Measurements from ENCODE around the gene XIST. TPM values are rescaled to one million over a fixed set of nuclear protein-coding genes. Genes with fewer than 3 reads are reported as not detected.
"Not testable (repeated sequence)": the region's sequence is repeated elsewhere in the genome, so short reads cannot be mapped to it uniquely, and the experiment has no call there.

The XIST gene
- not detected in 2 replicates for total RNA-seq (2014; rRNA removed; shearing (Covaris generic))

DNA sequence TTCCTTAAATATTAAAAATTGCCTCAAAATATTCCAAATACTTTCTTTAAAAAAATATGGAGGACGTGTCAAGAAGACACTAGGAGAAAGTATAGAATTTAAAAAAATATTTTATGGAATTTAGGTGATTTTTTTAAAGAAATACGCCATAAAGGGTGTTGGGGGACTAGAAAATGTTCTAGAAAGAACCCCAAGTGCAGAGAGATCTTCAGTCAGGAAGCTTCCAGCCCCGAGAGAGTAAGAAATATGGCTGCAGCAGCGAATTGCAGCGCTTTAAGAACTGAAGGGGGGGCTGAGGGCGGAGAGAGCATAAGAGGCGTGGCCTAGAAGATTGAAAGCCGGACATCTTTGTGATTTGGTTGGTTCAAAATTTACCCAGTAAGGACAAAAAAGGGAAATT lies at the start of gene XIST:
XIST (minus strand) TSS at position 248 of the 400 bp plus-strand sequence.
- DNase-seq (ENCODE audit: low read depth): no peak

DNA sequence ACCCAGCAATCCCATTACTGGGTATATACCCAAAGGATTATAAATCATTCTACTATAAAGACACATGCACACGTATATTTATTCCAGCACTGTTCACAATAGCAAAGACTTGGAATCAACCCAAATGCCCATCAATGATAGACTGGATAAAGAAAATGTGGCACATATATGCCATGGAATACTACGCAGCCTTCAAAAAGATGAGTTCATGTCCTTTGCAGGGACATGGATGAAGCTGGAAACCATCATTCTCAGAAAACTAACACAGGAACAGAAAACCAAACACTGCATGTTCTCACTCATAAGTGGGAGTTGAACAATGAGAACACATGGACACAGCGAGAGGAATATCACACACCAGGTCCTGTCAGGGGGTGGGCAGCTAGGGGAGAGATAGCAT lies 45.8 kb upstream of the XIST start:
- not testable (repeated sequence) for DNase-seq (ENCODE audit: low read depth)

DNA sequence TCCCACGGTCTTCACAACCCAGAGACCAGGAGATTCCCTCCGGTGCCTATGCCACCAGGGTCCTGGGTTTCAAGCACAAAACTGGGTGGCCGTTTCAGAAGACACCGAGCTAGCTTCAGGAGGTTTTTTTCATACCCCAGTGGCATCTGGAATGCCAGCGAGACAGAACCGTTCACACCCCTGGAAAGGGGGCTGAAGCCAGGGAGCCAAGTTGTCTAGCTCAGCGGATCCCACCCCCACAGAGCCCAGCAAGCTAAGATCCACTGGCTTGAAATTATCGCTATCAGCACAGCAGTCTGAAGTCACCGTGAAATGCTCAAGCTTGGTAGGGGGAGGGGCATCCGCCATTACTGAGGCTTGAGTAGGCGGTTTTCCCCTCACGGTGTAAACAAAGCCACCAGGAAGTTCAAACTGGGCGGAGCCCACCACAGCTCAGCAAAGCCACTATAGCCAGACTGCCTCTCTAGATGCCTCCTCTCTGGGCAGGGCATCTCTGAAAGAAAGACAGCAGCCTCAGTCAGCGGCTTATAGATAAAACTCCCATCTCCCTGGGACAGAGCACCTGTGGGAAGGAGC lies 40.1 kb upstream of the XIST start:
- DNase-seq (ENCODE audit: low read depth): not testable (repeated sequence)

DNA sequence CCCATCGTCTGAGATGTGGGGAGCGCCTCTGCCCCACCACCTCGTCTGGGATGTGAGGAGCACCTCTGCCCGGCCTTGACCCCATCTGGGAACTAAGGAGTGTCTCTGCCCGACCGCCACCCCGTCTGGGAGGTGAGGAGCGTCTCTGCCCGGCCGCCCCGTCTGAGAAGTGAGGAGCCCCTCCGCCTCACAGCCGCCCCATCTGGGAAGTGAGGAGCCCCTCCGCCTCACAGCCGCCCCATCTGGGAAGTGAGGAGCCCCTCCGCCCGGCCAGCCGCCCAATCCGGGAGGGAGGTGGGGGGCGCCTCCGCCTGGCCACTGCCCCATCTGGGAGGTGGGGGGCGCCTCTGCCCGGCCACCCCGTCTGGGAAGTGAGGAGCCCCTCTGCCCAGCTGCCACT lies 29.7 kb upstream of the XIST start:
- not testable (repeated sequence) for DNase-seq (ENCODE audit: low read depth)

DNA sequence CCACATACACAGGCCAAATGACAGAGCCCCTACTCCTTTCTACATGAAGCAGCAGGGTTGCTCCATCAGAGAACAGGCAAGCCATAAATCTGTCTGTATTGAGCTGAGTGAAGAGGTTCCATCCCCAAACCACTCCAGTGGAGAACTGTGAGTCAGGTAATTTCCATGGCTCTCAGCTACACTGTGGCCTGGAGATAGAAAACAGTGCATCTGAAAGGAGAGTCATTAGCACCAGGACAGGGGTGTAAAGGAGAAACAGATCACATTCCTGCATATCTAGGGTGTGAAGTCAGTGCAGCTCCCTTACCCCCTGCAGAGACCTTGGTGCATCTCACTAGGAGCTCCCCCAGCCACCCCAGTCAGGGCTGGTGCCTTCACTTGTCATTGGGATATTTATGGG lies 25.2 kb upstream of the XIST start:
- peak; percentile 52 for DNase-seq (ENCODE audit: low read depth)

DNA sequence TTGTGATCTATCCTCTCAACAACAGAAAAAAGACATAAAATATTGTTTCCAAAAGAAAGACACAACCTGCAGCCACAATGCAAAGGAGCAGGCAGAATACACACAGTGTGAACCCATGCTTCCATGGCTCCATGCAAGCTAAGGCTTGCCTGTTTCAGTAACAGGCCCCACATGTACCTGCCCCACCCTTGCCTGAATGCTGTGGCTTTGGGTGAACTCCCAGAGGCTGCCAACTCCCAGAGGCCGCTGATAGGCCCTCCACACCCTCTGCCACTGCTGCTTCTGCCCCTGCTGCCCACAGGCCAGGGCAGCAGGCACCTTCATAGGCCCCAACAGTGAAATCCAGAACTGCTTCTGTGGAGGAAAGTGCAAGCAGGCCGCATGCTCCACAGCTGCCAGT lies 24.4 kb upstream of the XIST start:
- no peak for DNase-seq (ENCODE audit: low read depth)

DNA sequence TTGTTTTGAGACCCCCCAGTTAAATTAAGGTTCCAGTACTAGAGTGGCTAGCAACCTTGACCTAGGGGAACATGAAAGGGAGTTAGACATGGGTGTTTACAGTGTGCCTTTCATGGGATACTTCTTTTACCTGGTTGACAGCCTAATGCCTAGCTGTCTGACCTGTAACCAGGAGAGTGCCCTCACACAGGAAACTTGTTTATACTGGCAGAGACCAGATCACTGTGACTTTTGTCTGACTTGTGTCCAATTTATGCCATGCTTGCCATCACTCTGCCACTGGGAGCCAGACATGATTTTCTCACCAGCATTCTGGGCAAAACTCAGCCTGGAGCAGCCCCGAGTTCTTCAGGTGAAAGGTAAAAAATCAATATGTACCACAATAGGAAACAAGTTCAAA lies 16.4 kb upstream of the XIST start:
- DNase-seq (ENCODE audit: low read depth): no peak

DNA sequence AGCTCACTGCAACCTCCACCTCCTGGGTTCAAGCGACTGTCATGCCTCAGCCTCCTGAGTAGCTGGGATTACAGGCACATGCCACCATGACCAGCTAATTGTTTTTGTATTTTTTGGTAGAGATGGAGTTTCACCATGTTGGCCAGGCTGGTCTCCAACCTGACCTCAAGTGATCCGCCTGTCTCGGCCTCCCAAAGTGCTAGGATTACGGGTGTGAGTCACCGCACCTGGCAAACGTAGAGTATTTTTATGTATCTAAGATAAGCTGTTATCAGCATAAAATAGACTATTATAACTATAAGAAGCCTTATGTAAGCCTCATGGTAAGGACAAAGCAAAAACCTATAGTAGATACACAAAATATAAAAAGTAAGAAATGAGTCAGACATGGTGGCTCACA lies 14.6 kb upstream of the XIST start:
- no peak for DNase-seq (ENCODE audit: low read depth)

DNA sequence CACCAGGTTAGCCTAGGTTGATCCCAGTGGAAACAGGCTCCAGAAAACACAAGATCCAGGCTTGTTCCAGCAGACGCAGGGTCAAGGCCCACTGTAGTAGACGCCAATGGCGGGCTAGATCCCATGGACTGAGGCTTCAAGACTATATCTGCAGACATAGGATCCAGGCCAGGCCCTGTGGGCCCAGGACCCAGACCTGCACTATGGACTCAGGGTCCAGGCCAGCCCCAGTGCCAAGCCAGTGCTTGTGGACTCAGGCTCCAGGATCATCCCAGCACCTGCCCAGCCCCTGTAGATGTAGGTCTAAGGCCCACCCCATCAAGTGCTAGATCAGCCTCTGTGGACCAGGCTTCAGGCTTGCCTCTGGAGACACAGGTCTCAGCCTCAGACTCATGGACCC lies 11.3 kb upstream of the XIST start:
- no peak for DNase-seq (ENCODE audit: low read depth)

DNA sequence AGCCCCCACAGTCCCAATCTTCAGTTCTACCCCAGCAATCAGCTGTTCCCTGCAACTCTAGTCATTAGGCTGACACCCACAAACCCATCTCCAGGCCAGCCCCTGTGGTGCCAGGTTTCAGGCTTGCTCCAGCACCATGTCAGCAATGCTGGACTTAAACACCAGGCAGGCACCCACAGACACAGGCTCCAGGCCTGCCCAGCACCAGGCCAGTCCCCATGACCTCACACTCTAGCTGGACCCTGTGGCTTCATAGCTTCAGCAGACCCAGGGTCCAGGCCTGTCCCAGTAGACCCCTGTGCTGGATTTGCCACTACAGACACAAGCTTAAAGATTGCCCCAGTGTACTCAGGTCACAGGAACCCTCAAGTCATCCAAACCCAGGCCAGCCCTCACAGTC lies 10.8 kb upstream of the XIST start:
- DNase-seq (ENCODE audit: low read depth): no peak

DNA sequence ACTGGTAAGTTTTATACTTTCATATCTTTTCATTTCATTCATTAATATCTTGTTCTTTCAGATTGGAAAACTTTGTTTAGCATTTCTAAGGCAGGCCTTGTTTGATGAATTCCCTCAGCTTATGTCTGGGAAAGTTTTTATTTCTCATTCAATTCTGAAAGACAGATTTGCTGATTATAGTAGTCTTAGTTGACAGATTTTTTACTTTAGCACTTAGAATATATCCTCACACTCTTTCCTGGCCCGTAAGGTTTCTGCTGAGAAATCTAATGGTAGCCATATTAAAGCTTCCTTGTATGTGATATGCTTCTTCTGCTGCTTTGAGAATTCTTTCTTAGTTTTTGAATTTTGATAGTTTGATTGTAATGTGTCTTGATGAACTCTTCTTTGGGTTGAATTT lies 7.1 kb upstream of the XIST start:
- no peak for DNase-seq (ENCODE audit: low read depth)

DNA sequence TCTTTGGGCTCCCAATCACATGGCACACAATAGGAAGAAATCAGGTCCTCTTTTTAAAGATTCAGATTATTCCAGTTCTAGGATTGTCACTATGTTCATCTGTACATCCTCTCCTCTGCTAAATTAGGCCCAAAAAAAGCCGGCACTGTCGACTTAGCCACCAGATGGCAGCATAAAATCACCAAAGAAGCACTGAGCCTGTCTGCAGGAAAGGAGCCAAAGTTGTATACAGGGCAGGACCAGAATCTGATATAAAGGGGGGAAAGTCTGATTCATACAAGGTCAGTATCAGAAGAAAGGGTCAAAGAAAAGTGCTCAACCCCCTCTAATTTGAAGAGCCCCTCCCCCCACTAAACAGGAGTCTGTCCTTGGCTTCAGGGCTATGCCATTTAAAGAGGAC lies 3.0 kb upstream of the XIST start:
- DNase-seq (ENCODE audit: low read depth): peak; percentile 73

DNA sequence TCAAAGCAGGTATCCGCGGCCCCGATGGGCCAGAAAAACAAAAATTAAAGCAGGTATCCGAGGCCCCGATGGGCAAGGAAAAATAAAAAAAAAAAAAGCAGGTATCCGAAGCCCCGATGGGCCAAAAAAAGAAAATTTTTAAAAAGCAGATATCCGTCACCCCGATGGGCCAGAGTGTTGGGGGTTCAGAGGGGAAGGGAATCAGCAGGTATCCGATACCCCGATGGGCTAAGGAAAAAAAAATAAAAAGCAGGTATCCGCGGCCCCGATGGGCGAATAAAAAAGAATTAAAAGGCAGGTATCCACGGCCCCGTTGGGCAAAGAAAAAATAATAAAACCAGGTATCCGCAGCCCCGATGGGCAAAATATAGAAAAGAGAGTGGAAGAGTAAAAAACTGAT lies 492 bp downstream of the XIST start:
- no peak for DNase-seq (ENCODE audit: low read depth)

DNA sequence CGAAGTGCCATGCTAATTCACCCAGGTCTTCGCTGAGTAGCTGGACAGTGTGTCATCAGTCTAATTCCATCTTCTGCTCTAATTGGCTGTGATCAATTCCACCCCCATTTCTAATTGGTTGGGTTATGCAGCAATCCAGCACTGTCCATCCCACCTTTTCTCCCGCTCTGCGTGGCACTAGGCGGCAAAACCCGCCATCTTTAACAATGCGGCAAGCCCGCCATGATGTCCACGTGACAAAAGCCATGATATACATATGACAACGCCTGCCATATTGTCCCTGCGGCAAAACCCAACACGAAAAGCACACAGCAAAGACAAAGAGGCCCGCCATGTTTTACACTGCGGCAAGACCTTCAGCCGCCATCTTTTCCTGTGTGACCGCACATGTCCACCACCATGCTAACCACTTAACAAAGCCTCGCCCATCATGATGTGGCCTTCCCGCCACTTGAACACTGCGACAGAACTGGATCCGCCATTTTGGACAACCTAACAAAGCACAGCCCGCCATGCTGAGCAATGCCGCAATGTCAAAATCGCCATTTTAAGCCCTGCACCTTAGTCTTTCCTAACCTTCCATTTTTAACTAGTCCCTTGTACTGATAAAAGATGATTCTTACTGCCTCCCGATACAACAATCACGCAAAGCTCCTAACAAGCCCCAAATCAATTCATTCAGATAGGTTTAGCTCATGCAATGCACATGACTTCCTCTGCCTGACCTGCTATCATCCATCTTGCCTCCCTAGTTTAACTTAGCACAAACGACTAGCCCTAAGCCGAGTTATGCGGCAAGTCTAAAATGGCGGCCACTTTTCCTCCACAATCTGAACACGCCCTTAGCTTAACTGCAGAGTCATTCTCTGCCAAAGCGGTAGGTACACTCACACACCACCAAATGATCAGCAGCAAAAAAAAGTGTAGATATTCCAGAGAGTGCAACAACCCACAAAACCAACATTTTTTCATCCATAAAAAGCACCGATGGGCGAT lies 1.2 kb downstream of the XIST start:
- DNase-seq (ENCODE audit: low read depth): no peak

DNA sequence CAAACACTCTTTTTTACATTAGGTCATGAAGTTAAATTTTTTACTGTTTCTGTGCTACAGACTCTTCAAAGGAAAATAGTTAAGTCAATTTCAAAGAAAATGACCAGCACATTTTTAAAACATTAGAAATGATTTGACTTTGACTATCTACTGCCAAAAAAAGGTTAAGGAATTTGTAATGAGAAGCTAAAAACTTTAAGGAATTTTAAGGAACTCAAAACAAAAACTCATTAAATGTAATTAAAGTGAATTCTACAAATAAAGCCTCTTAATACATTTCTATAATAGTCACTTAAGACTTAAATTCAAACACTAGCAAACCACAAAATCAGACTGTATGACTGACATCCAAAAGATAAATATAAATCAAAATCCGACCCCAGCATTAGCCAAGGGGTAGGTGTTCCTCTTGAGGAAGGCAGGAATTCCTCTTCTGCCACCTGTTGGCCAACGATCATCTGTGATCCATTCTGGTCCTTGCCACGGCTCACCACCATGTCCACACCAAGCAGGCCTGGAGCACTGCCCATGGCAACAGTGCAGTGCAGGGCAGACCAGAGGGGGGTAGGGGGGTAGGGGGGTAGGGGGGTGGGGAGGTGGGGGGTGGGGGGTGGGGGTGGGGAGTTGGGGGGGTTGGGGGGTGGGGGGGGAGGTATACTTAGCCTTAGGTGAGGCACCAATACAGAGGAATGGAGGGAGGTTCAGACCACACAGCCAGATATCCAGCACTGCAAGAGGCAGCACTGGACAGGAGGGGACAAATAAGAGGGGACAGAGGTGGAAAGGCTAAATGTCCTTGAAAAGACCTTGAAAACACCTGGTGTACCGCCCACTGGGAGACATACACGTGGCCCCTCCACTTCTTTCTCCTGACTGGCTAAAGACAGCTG lies 2.1 kb downstream of the XIST start:
- peak; percentile 51 for DNase-seq (ENCODE audit: low read depth)

DNA sequence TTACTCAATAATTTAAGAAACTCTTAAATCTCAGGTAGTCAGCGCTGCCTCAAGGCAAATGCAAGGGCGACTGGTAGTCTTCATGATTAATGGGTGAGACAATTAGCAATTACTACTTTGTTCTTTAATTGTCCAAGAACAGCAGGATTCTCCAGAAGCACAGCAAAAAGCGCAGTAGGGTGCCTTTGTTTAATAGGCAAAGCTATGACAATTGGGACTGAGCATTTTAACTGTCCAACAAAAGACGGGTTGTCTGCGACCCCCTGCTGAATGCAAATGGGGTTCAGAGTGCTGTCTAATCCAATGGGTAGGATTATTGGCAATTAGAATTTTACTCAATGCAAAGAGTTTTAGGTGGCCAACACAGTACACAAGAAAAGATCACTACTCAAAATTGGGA lies 3.4 kb downstream of the XIST start:
- no peak for DNase-seq (ENCODE audit: low read depth)

DNA sequence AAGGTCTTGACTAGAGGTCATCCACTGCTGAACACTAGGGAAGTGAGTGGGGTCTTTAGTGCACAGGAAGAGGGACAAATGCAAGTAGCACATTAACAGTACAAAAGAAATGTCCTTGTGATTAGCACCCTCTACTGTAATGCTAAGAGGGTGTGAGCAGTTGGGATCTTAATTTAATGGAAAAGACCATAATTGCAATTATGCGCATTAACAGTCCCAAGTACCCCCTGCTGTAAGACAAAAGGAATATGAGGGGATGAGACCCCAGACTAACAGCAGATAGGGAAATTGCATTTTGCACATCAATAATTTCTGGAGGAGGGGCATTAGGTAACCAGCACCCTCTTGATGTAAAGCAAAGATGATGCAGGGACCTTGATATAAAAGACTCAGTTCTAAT lies 4.5 kb downstream of the XIST start:
- DNase-seq (ENCODE audit: low read depth): no peak

DNA sequence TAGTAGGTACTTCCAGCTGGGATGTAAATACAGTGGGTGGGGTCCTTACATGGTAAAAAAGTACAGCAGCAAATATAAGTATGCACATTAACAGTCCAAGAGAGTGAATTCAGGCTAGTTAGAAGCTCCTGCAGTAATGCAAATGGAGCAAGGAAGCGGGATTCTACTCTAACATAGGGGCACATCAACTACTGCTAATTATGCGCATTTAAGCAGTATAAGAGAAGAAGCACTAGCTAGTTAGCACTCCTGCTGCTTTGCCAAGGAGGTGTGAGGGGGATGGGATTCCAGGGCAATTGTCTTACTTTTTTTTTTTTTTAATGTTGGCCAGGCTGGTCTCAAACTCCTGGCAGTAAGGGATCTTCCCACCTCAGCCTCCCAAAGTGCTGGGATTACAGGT lies 5.4 kb downstream of the XIST start:
- no peak for DNase-seq (ENCODE audit: low read depth)

DNA sequence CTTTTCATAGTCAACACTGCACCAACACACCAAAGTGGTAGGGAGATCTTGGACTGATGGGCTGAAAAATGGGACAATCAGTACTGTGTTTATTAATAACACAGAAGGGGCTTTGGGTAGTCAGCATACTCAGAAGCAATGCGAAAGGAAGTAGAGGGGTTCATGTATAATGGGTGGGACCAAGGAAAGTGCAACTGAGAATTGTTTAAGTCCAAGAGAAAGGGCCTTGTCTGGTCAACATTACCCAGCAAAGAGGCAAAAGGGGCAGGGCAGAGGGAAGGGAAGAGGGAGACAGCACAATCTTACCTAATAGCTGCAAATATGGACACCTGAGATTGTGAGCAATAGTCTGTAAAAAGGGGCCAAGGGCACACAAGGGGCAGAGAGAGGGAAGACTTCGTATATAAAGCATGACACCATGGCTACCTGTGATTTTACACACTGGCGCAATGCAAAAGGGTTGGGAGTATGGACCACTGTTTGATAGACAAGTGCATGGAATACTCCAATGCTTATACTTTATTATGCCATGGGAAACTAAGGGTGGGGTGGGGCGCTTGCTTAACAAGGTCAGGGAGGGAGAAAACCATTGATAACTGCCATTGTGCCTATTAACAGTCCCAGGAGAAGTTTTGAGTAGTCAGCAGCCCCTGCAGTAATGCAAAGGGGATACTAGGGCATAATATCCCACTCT lies 9.8 kb downstream of the XIST start:
- DNase-seq (ENCODE audit: low read depth): no peak

DNA sequence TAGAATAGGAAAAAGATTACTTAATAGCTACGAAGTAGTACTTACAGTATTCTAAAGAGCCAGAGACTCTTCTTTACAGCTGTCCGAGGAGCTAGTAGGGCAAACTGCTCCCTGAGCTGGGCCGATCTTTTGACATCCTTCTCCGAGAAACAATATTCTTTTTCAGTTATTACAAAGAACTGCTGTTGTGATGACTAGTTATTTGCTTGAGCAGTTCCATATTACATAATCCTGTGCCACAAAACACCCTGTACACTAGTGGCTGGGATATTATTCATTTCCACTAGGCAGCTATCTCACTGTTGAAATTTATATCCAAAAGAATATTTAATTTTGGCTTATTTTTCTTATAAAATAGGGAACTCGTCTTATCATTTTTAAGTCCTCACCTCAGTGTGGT lies 11.2 kb downstream of the XIST start:
- DNase-seq (ENCODE audit: low read depth): no peak

DNA sequence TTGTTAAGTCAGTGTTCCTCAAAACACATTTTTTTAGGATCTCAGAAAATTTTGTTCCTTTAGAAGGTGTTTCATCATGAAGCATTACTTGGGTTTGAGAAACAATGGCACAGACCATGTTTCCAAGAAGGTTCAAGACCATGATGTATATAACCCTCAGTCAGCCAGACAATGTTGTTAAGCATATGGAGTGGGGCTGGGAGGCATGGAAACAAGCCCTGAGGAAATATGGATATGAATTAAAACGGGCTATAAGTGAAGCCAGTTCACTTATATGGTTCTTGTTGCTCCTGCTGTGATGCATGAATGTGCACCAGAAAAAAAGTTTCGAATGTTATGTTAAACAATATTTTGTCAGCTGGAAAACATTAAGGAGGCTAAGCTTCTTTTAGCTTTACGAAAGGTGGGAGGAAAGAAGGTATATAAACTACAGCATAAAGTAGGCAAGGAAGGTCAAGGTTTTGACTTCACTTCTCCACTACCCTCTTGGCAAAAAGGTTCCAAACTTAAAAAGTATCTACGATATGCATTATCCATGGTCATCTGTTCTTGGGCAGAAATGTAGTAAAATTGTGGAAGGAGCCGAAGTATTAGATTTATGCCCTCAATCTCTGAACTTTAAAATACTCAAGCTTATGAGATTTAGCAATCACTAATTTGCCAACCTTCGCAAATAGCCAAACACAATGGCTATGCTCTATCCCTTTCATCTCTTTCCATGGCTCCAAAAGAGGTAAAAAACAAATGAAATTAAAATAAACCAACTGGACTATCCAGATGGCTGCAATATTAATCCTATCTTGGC lies 12.2 kb downstream of the XIST start:
- no peak for DNase-seq (ENCODE audit: low read depth)

Data from M059J (cell line).